ENCODE measurements around the gene RUFY2.

RUFY2 gene

GRCh38 chr10:68367121-68367520, 40.0 kb downstream of the RUFY2 start:
- no peak for DNase-seq (ENCODE audit: low read depth, low spot score)
- POLR2A ChIA-PET: no interaction called here
- no peak overlapping the region for H3K4me3 ChIP-seq (ENCODE audit: low read depth, low read length)
- CTCF ChIA-PET: no interaction called here
- TF ChIP-seq, protein P1, sequence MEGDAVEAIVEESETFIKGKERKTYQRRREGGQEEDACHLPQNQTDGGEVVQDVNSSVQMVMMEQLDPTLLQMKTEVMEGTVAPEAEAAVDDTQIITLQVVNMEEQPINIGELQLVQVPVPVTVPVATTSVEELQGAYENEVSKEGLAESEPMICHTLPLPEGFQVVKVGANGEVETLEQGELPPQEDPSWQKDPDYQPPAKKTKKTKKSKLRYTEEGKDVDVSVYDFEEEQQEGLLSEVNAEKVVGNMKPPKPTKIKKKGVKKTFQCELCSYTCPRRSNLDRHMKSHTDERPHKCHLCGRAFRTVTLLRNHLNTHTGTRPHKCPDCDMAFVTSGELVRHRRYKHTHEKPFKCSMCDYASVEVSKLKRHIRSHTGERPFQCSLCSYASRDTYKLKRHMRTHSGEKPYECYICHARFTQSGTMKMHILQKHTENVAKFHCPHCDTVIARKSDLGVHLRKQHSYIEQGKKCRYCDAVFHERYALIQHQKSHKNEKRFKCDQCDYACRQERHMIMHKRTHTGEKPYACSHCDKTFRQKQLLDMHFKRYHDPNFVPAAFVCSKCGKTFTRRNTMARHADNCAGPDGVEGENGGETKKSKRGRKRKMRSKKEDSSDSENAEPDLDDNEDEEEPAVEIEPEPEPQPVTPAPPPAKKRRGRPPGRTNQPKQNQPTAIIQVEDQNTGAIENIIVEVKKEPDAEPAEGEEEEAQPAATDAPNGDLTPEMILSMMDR (IDR thresholded peaks at IDR 0.05; ENCODE audit: insufficient read depth, low read length, missing control alignments): no peak

DNA sequence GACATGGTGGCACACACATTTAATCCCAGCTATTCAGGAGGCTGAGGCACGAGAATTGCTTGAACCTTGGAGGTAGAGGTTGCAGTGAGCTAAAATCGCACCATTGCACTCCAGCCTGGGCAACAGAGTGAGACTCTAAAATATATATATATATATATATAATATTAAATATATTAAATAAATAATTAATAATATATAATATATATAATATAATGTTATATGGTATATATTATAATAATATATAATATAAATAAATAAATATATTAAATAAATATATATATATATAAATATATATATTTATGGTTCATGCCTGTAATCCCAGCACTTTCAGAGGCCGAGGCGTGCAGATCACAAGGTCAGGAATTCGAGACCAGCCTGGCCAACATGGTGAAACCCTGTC, 40.5 kb downstream of the RUFY2 start:
- TF ChIP-seq, protein P1 (IDR thresholded peaks at IDR 0.05; ENCODE audit: insufficient read depth, low read length, missing control alignments): no peak
- POLR2A ChIA-PET: no interaction called here
- DNase-seq (ENCODE audit: low read depth, low spot score): no peak
- no peak overlapping the region for H3K4me3 ChIP-seq (ENCODE audit: low read depth, low read length)
- CTCF ChIA-PET: no interaction called here

GRCh38 chr10:68365611-68366010, 41.5 kb downstream of the RUFY2 start:
- ChIA-PET POLR2A (no interaction called here), CTCF (interaction anchor here (0.9 kb wide), 1 partner anchor 41 kb away, joined by 3 read pairs; the partner anchor contains the start of gene RUFY2)
- TF ChIP-seq, protein P1 (IDR thresholded peaks at IDR 0.05; ENCODE audit: insufficient read depth, low read length, missing control alignments): no peak
- no peak overlapping the region for H3K4me3 ChIP-seq (ENCODE audit: low read depth, low read length)
- no peak for DNase-seq (ENCODE audit: low read depth, low spot score)

DNA sequence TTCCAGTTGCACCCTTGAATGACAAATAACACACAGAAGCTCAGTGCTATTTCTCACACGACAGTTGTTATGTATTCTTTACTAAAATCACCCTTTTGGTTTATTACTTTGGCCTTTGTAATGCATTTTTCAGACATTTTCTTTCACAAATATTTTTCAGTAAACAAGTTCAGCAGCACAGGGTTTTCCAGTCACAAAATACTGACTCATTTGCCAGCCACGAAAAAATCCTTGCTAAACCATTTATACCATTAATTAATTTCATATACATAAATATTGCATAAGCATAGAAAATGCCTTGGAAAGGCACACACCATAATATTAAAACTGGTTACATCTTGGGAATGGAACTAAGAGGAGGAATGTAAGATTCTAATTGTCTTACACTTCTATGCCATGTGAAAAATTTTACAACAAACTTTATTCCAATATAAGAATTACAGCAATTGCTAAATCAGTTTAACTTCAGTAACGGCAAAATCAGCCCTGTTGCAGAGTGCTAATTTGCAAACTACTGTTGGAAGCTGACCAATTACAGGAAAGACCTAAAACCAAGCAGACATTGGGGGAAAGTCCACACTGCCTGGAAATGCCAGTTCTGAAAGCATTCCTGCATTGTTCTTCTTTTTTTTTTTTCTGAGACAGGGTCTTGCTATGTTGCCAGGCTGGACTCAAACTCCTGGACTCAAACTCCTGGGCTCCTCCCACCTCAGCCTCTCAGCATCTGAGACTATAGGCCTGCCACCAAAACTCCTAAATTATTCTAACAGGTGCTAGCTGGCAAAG, 42.8 kb downstream of the RUFY2 start:
- CTCF ChIA-PET: interaction anchor here (1.2 to 4.3 kb wide), 2 partner anchors 16 to 43 kb away, joined by 4 to 26 read pairs; partner anchors contain the start of gene RUFY2
- POLR2A ChIA-PET: no interaction called here
- TF ChIP-seq, protein P1 (IDR thresholded peaks at IDR 0.05; ENCODE audit: insufficient read depth, low read length, missing control alignments): no peak
- no peak overlapping the region for H3K4me3 ChIP-seq (ENCODE audit: low read depth, low read length)
- no peak for DNase-seq (ENCODE audit: low read depth, low spot score)

- no peak overlapping the region for H3K4me3 ChIP-seq (ENCODE audit: low read depth, low read length)
- CTCF ChIA-PET: interaction anchor here (4.3 kb wide), 1 partner anchor 14 kb away, joined by 26 read pairs; no protein-coding TSS in a partner anchor
- TF ChIP-seq, protein P1 (IDR thresholded peaks at IDR 0.05; ENCODE audit: insufficient read depth, low read length, missing control alignments): no peak
- POLR2A ChIA-PET: no interaction called here
- no peak for DNase-seq (ENCODE audit: low read depth, low spot score)
Observed at GRCh38 chr10:68362590-68362989, 44.5 kb downstream of the RUFY2 start.

DNA sequence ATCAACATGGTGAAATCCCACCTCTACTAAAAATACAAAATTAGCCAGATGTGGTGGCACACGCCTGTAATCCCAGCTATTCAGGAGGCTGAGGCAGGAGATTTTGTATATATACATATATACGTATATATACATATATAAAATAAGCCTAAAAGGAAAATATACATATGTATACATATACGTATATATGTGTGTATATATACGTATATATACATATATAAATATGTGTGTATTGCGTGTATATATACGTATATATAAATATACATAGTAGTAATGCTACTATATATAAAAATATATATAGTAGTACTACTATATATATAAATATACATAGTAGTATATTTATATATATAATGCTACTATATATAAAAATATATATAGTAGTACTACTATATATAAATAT, 47.9 kb downstream of the RUFY2 start:
- CTCF ChIA-PET: interaction anchor here (1.0 to 1.2 kb wide), 2 partner anchors 11 kb away, joined by 3 to 4 read pairs; no protein-coding TSS in a partner anchor
- no peak for DNase-seq (ENCODE audit: low read depth, low spot score)
- H3K4me3 ChIP-seq (ENCODE audit: low read depth, low read length): no peak overlapping the region
- POLR2A ChIA-PET: no interaction called here
- TF ChIP-seq, protein P1 (IDR thresholded peaks at IDR 0.05; ENCODE audit: insufficient read depth, low read length, missing control alignments): no peak

Data from AG04449 (cell line).